NCI-H446 (cell line): Measurements from ENCODE around the gene HLCS.

Source experiments
- DNase-seq, 2 experiments: peaks; one replicate each; lab custom pipeline; 2025; lab: John Stamatoyannopoulos, UW

Gene HLCS

DNA sequence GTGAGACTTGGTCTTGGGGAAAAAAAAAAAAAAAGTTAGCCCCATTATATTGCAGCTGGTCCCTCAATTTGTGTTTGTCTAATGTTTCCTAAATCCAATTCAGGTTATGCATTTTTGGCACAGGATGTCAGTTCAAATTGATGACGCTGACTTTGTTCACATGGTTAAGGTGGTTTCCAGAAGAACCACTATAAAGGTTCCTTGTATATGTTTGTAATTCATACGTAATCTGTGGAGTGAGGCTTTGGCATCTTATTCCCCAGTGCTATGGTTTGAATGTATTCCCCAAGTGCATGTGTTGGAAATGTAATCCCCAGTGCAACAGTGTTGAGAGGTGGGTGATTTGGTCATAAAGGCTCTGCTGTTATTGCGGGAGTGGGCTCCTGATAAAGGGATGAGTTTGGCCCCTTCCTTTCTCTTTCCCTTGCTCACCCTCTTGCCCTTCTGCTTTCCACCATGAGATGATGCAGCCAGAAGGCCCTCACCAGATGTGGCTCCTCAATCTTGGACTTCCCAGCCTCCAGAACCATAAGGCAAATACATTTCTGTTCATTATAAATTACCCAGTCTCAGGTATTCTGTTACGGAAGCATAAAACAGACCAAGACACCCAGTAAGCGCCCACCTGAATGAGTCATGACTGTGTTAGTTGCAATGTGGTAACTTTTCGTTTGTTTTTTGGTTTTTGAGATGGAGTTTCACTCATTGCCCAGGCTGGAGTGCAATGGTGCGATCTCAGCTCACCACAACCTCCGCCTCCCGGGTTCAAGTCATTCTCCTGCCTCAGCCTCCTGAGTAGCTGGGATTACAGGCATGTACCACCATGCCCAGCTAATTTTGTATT is 19.5 kb upstream of the HLCS start:
- no peak for DNase-seq

DNA sequence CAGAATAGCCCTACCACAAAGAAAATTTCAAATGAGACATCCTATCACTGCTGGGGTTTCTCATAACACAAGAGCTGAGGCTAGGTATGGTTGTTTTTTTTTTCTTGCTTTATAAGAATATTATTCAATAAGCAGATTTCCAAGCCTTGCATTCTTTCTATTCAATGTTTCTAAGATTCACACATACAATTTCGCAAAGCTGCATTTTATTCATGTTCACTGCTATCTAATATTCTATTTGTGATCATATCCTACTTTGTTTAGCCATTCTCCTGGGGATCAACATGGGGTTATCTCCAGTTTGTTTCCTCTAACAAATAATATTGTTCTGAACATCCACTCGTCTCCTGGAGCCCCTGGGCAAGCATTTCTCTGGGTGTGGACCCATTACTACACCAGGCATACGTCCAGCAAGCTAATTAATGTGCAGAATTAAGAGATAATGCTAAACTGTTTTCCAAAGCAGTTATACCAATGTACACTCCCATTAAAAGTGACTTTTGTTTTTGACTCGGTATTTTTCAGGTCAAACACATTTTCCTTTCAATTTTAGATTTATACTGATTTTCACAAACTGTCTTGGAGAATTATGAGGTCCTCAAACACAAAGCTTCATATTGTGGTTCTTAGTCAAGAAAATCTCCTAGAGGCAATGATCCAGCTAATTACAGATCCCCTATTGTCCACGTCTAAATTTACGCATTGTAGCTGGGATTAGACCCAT is 15.7 kb upstream of the HLCS start:
- DNase-seq, result no peak

DNA sequence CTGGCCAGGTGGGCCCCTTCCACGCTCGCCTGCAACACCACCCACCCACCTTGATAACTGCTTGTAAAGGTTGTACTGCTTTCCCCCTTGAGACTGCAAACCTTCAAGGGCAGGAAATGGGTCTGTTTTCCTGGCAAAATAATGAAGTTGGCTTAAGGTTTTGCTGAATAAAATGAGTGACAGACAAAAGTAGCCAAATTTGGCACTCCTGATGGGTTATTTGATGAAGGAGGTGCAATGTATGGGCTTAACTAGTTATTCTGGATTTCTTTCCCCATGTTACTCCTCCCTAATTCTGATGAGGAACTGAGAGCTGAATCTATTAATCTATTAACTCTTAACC is 14.6 kb upstream of the HLCS start:
- DNase-seq, result no peak

DNA sequence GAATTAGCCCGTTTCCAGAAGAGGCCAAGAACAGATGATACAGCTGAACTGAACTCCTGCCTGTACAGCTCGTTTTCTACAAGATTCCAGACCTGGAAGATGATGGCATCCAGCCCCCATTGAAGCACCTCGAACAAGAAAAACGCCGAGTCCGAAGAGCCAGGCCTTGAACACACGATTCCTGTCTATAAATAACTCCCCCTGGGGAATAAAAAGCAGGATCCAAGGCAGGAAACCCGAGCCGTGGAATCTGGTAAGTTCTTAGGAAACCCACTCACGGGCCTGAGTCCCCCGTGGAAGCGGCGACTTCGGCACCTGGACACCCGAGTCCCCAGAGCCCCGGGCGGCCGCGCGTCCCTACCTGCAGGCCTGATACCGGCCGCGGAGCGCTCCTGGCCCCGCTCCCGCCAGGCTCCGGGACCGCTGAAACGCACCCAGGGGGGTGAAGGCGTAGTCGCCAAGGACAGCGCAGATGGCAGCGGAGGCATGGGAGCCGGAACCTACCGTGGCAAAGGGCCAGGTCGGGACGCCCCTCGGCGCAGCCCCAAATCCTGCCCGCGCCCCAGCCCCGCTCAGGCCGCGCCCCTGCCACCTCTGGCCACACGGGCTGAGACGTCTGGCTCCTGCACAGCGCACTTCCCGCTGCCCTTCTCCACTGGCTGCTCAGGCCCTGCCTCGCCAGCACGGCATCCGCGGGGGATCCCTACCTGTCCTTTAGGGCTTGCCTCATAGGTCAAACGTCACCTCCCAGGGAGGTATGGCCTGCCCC is 14.0 kb upstream of the HLCS start:
- DNase-seq, result no peak

DNA sequence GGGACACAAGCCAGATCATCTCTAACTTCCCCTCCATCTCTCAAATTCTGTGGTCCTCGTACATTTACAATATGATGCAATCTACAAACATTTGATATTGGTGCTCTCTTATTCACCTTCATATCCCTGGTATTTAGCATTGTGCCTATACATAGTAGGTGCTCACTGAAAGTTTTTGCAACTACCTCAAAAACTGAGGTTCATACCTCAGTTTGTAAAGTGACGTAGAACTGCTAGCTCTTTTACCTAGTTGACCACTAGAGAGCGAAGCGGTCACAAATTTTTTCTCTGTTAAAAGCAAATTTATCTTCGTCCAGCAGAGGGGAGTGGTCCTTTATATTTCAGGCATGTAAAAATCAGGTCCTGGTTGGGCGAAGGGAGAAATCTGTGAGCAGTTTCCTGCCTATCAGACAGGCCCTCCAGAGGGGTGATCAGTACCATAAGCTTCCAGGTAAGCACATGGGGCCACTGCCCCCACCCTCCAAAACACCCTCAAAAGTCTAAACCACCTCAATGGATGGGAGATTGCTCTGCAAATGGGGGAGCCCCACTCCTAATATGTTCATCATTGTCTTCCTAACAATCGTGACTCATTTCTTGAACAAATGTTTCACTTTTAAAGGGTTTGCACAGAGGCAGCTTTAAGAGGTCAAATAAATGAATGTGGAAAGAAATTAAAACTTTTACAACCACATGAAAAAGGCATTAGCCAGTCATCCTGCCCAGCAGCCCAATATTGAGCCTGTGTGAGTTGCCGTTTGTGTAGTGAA is 10.6 kb upstream of the HLCS start:
- DNase-seq, result peak; percentile 30 to 73

DNA sequence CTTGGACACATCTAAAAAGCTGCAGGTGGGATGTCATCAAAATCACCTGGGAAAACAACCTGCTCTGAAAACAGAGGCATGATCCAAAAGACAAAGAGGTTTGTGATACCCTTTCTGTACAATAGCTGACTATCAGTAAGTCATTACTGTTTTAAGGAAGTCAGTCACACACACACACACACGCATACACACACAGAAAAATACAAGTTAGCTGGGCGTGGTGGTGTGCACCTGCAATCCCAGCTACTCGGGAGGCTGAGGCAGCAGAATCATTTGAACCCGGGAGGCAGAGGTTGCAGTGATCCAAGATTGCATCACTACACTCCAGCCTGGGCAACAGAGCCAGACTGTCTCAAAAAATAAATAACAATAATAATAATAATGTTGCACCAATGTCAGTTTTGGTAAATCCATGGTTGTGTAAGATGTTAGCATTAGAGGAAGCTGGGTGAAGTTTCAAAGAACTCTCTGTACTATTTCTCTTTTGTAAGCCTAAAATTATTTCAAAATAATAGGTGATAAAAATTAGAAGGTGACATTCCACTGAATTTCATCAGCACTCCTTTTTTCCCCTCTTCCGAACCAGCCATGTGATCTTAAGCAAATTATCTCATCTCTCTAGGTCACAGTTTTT is 9.9 kb upstream of the HLCS start:
- DNase-seq, result no peak

DNA sequence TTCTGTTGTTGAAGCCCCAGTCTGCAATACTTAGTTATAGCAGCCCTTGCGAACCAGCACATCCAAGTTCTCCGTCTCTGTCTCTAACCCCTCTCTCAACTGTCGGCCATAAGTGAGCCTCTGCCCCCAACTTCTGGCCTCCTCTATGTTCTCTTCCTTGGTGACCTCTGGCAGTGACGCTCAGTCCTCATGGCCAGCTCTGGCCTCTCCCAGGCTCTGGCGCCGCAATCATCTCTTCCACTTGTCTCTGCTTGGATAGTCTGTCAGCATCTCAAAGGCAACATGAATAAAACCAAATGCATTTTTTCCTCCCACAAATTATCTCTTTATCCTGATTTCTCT is 8.4 kb upstream of the HLCS start:
- no peak for DNase-seq

DNA sequence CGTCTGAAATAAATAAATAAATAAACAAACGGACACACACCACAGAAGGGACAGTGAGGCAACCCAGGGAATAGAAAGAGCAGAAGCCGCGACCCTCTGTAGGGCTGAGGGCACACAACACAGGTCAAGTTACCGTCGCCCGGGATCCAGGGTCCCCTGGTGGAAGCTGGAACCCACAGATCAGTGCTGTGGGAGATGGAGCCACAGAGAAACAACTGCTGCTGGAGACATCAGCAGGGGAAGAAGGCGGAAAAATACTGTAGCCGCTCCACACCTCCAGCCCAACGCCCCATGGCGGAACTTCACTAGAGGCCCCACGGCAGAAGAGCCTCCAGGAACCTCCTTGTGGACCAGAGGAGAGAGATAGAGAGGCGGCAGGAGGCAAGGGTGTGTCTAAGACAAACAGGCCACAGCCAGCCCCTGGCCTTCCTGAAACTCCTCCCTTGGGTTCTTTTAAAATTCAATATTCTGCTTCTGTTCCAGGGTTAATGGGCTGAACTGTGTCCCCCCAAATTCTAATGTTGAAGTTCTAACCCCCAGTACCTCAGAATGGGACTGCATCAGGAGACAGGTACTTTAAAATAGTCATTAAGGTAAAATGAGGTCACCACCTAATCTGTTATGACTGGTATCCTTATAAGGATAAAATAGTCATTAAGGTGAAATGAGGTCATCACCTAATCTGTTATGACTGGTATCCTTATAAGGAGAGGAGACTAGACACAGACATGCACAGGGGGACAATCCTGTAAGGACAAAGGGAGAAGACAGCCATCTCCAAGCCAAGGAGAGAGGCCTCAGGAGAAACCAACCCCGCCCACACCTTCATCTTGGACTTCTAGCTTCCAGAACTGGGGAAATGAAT is 7.7 kb upstream of the HLCS start:
- no peak for DNase-seq

DNA sequence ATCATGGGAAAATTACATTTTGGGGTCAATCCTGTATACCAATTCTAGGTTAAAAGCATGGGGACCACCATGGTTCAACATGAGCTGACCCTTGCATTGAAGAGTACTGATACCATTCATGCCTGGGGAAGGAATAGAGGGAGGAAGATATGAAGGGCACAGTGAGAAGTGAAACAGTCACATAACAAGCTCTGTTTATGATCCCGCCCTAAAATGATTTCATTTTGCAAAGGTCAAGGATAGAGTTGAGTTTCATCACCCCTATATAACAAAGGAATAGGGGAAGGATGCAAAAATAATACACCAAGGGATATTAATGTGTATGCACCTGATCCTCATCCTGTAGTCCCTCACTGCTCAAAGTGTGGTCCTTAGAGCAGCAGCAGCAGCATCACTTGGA is 2.5 kb upstream of the HLCS start:
- DNase-seq, result no peak

DNA sequence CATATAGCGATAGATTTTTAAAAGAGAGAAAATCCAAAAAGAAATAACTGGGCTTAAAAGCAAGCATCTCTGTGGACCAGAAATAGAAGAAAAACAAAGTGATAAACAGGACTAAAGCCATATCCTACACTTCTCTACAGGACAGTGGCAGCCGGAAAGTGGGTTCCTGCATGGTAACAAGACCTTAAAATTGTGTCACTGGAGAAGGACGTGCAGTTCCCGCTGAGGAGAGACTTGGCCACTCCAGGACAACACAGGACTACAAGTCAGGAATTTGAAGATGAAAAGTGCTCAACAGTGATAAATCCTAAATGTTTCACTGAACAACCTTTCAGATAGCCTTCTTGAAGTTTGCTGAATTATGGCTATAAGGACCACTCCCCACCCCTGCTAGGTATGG is 1.9 kb upstream of the HLCS start:
- DNase-seq, result no peak

DNA sequence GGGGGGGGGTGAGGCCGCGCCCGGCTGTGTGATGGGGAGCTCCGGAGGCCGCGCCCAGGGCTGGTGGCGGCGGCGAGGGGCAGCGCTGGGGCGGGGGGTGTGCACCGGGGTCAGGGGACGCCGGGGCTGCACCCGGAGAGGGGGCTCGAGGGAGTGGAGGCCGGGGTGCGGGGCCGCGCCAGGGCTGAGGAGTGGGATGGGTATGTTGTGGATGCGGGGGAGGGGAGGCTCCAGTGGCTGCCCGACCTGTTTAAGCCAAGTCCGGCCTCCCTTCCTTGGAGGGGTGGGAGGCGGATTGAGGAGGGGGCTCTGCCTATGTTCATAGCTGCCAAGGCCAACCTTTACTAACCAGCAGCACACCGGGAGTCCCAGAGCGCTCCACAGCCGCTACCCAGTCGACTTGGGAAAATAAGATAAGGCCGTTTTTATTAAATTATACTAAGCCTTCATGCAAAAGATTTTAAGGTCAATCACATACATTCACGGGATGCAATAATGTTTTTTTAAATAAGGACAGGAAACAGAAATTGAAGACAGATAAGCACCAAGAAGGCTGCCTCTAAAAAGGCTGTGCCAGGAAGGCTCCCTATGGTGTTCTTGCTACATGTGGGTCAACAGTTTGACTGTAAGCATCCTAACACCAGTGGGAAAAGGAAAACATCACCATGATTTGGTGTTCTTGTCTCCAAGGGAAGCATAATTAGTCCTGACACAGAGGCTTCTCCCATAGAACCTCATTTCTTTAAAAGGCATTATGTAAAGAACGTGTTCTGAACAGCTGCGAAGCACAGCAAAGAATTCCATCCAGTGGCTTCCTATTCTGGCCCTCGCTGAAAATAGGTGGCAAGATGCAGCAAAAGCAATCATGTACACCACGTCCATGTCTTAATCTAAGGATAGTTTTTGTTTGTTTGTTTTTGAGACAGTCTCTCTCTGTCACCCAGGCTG is 626 bp upstream of the HLCS start:
- DNase-seq, result peak in 1 of 2 experiments; percentile 50

DNA sequence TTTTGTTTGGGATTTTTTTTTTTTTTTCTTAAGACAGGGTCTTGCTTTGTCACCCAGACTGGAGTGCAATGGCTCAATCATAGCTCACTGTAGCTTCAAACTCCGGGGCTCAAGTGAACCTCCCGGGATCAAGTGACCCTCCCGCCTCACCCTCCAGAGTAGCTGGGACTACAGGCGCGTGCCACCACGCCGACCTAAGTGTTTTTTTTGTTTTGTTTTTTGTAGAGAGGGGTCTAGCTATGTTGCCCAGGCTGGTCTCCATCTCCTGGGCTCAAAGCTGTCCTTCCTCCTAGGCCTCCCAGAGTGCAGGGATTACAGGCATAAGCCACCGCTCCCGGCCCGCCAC is 776 bp downstream of the HLCS start:
- no peak for DNase-seq

DNA sequence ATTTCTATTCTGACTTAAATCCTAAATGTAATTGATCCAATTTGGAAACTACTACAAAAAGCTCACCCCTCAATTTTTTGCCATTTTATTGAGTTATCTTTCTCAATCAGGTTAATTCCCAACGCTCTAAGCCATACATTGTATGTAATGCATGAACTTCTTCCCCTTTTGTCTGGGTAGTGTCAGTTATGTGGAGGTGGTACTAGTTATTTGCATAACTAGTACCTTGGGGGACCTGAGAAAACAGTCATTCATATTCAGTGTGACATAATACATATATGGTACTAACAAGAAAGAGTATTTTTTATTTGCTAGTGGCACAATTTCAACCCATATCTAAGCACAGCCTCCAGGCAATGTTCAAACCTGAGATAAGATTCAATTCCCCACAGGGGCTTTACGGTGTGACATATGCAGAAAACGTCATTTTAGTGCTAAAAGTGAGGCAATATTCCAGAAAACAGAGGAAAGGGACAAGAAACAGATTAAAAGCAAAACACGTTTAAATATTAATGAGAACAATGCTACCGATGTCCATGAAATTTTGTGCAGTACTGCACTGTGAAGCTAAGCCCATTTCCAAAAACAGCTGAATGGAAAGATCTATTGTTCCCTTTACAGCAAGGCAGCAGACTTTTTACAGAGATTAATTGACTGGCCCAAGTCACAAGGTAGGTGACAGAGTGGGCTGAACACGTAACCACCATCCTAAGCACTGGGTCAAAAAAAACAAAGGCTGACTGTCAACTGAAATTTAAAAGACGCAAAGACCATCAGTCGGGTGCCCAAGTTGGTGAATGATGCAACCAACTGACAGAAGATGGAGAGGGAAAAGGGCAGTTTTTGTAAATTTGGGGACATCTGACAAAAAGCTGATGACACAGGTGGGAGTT is 1.4 kb downstream of the HLCS start:
- no peak for DNase-seq

DNA sequence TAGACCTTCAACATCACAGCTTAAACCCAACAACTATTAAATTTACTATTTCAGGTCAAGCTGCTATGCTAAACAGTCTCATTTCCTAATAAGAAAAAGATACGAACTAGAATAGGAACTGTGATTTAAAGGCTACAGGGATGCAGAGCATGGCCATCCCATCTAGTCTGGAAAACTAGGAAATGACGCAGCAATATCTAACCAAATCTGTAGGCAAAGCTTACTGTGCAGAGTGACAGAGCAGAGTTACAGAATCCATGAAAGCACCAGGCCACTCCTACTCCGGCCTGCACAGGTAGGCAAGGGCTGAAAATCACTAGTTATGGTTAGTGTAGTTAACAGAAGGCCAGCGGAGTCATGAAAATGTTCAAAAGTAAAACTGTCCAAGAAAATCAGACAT is 2.1 kb downstream of the HLCS start:
- no peak for DNase-seq

DNA sequence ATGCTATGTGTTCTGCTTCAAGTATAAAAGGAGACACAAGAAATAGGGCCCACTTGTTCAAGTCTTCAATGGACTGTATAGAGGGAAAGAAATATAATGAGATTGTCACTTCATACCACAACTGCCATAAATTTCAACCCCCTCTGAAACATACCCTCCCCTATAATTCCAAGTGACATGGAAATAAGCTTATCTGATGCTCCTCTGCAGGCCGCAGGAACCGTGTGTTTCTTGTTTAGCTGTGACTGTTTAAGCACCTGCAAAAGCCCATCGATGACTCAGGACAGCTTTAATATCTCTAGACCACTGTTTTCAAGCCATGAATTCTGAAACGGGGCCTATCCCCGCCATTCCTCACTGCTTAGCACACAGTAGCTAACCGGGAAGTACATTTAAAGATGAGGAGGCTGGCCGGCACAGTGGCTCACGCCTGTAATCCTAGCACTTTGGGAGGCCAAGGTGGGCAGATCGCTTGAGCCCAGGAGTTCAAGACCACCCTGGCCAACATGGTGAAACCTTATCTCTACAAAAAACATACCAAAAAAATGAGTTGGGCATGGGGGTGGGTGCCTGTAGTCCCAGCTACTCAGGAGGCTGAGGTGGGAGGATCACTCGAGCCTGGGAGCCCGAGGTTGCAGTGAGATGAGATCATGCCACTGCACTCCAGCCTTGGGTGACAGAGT is 4.2 kb downstream of the HLCS start:
- DNase-seq, result no peak

DNA sequence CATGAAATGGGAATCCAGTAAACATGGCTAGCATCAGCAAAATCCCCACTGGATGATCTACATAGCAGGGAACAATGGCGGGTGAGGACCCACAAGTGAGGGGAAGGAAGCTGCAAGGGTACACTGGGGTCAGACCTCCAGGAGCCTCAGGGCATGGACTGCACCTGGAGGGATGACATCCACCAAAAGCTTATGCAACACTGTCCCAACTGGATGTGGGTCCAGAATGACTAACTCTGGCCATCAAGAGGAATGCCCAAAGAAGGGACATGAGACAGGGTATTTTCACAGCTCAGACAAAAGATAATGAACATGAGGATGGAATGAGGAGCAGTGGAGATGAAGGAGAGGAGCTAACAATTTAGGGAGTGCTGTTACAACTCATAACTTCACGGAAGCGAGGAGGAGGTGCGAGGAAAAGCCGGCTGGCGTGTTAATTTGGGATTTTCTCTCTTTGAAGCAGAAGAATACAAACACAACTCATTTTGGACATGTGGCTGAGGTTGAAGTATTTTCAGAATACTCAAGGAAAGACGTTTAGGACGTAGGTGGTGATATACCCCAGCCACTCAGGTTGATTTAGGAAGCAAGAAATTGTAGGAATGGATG is 5.7 kb downstream of the HLCS start:
- no peak for DNase-seq

DNA sequence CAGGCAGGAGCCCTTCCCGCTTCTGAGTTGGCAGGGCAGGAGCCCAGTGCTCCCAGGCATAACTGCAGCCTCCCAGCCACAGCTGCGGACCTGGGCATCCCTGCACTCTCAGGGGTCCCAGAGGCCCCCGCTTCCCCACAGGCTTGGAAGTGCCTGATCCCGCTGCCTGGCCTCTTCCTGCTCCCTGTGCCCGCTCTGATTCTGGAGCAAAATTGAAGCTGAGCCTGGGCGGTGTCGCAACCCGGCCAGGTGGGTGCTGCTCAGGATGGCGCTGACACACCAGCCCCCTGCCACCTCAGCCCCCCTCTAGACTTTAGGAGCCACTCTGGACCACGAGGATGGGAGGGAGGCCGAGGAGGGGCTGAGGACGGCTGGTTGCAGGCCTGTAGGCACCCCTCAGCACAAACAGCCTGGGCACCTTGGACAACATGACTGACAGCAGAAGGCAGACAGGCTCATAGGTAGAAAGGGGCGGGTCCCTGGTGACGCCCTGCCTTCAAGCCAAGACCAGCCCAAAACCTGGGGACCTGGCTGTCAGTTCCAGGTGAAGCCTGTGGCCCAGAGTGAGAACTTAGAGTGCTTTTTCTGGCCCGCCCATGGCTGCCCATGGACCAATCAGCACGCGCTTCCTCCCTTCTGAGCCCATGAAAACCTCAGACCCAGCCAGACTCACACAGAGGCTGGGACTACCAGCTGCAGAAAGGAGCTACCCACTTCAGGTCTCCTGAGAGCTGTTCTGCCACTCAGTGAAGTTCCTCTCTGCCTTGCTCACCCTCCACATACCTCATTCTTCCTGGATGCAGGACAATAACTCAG is 7.2 kb downstream of the HLCS start:
- no peak for DNase-seq
